Liver (tissue), 9 donors: ENCODE results near the gene CNTNAP1. TPM values are rescaled to one million over a fixed set of nuclear protein-coding genes. Genes with fewer than 3 reads are reported as not detected.

ENCODE experiments used
- DNase-seq: peaks from one replicate; pipeline ENCODE4 v3.0.0-alpha.2; 2017; ENCODE audit warnings: low spot score
- H3K27ac ChIP-seq, 2 donors: one replicate each; pipeline ENCODE4 v1.7.0; 2013; ENCODE audit warnings: inconsistent platforms in 2 of 2, low read length in 2 of 2, control low read depth in 1 of 2, low read depth in 1 of 2, mild to moderate bottlenecking in 1 of 2
- H3K27me3 ChIP-seq, 4 donors: one replicate each; pipeline versions ENCODE4 v1.6.1 to v1.7.0; 2013; ENCODE audit warnings: low read length in 3 of 4, inconsistent platforms in 1 of 4, mild to moderate bottlenecking in 1 of 4, moderate library complexity in 1 of 4; ENCODE audit not compliant: control insufficient read depth in 4 of 4, insufficient read depth in 4 of 4
- H3K36me3 ChIP-seq, 4 donors: one replicate each; pipeline versions ENCODE4 v1.6.1 to v1.7.0; 2013; ENCODE audit warnings: low read length in 3 of 4, mild to moderate bottlenecking in 3 of 4, low read depth in 1 of 4, moderate library complexity in 1 of 4; ENCODE audit not compliant: control insufficient read depth in 4 of 4, insufficient read depth in 3 of 4
- H3K4me1 ChIP-seq, 4 donors: one replicate each; pipeline versions ENCODE4 v1.6.1 to v1.7.0; 2013; ENCODE audit warnings: low read length in 3 of 4, mild to moderate bottlenecking in 3 of 4, moderate library complexity in 1 of 4; ENCODE audit not compliant: control insufficient read depth in 4 of 4, insufficient read depth in 4 of 4
- H3K4me3 ChIP-seq, 3 donors: one replicate each; pipeline versions ENCODE4 v1.6.1 to v1.7.0; 2013; ENCODE audit warnings: low read length in 3 of 3, control low read depth in 1 of 3, low read depth in 1 of 3, mild to moderate bottlenecking in 1 of 3
- H3K9ac ChIP-seq, 2 donors: one replicate each; pipeline ENCODE4 v1.7.0; 2013; ENCODE audit warnings: low read length in 2 of 2, mild to moderate bottlenecking in 2 of 2, moderate library complexity in 2 of 2, control low read depth in 1 of 2, low read depth in 1 of 2
- H3K9me3 ChIP-seq, 4 donors: one replicate each; pipeline versions ENCODE4 v1.6.1 to v1.7.0; 2013; ENCODE audit warnings: low read length in 3 of 4; ENCODE audit not compliant: control insufficient read depth in 4 of 4
- EGR1 ChIP-seq, 2 donors: IDR thresholded peaks; 2 replicates each; pipeline ENCODE4 v1.6.1; 2016 to 2018; ENCODE audit warnings: antibody characterized with exemption in 2 of 2, low read depth in 2 of 2
- FOXA2 ChIP-seq: IDR thresholded peaks from 2 replicates; pipeline ENCODE4 v1.6.1; 2016; ENCODE audit warnings: antibody characterized with exemption
- HNF4A ChIP-seq, 2 donors: conservative IDR thresholded peaks; 2 replicates each; pipeline ENCODE4 v1.6.1; 2016; ENCODE audit warnings: antibody characterized with exemption in 2 of 2, mild to moderate bottlenecking in 2 of 2
- JUND ChIP-seq, 2 donors: IDR thresholded peaks; 2 replicates each; pipeline ENCODE4 v1.6.1; 2016; ENCODE audit warnings: antibody characterized with exemption in 2 of 2
- NR2F2 ChIP-seq: IDR thresholded peaks from 2 replicates; pipeline ENCODE4 v1.6.1; 2016; ENCODE audit warnings: antibody characterized with exemption
- RAD21 ChIP-seq, 2 donors: IDR thresholded peaks; 2 replicates each; pipeline ENCODE4 v1.6.1; 2016; ENCODE audit warnings: antibody characterized with exemption in 2 of 2, mild to moderate bottlenecking in 2 of 2
- RXRA ChIP-seq, 2 donors: IDR thresholded peaks; 2 replicates each; pipeline ENCODE4 v1.6.1; 2017 to 2018; ENCODE audit warnings: antibody characterized with exemption in 2 of 2, mild to moderate bottlenecking in 1 of 2
- TAF1 ChIP-seq: conservative IDR thresholded peaks from 2 replicates; pipeline ENCODE4 v1.6.1; 2016; ENCODE audit warnings: antibody characterized with exemption, mild to moderate bottlenecking
- YY1 ChIP-seq: IDR thresholded peaks from 2 replicates; pipeline ENCODE4 v1.6.1; 2016; ENCODE audit warnings: antibody characterized with exemption, mild to moderate bottlenecking
- WGBS: extraction: QIAGEN DNeasy Blood & Tissue Kit; methylation state at CpG from one replicate; pipeline ENCODE4 v1.1.7; 2013; 5-methylcytosine and 5-hydroxymethylcytosine counted together
- polyA plus RNA-seq, 2 donors: library from polyadenylated mRNA; stranded (reverse) in 1 of 2; unstranded in 1 of 2; fragments of 200-250 nt in 1 of 2; fragments of >200 nt in 1 of 2; fragmentation: Nextera tagmentation in 1 of 2; extraction: Ambion mirVana in 1 of 2; gene quantifications; one replicate each; pipeline versions ENCODE4 v1.2.1 to v1.2.3, GENCODE V29; 2013 to 2015
- total RNA-seq, 2 donors: library from RNA; depleted of rRNA; stranded (reverse); fragments of >200 nt; gene quantifications; one replicate each; pipeline ENCODE4 v1.2.3, GENCODE V29; 2014
- TF ChIP-seq, protein P1 (sequence below): IDR thresholded peaks from 2 replicates; pipeline ENCODE4 v1.6.1; 2016; ENCODE audit warnings: antibody characterized with exemption
- TF ChIP-seq, protein P2 (sequence below): fragments of 150-350 bp; IDR thresholded peaks from 2 replicates; pipeline ENCODE4 v1.5.1; 2017; ENCODE audit warnings: improper control_type of control experiment, low read depth, low read length; ENCODE audit not compliant: missing input control
- TF ChIP-seq, protein P3 (sequence below): IDR thresholded peaks from 2 replicates; pipeline ENCODE4 v1.6.1; 2016; ENCODE audit warnings: antibody characterized with exemption, mild to moderate bottlenecking
- donor health status: healthy.
- donor health status: healthy.
- donor health status: healthy.
- donor health status: healthy.
- donor health status: healthy.

The CNTNAP1 gene
- total and polyA plus RNA-seq, 4 donors: 0.08 to 0.75 (median 0.60) TPM

DNA sequence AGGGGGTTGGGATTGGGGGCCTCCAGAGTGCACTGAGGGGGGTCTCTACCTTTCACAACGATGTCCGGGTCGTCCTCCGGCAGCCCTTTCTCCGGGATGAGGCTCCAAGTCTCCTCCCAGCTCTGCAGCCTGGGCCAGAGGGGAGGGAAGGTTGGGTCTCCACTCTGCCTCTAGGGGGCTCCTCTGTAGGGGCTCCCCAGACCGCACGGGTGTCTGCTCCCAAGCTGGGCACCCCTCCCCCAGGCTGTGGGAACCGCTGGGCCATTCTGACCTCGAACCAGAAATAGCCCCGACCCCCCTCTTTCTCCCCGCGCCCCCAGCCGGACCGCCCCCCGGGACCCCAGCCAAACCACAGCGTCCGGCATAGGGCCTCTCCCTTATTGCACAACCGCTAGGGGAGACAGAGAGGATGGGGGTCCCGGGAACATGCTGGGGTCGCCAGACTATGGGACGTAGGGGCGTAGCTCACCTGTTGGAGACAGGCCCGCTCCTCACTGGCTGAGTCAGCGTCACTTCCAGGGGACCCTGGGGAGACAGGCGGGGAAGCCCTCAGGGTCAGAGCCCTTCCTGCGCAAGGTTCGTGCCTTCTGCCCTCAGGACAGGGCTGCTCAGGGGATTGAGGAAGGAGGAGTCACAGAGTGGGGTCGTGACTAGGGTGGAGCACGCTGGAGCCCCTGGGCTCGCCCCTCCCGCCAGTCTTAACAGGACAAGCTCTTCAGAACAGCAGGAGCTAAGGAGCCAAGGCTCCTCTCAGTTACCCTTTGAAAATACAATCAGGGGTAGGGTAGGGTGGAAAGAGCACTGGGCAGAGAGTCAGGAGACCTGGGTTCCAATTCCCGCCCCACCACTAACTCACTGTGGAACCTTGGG is 8.2 kb upstream of the CNTNAP1 start:
- peaks cover 13 to 55% (median 23%) of the 10 kb centered on the region in 4 donors for H3K4me1 ChIP-seq
- peak overlapping the region in 1 of 3 donors; percentile 71 for H3K4me3 ChIP-seq
- 29% methylated on average over 32 of the region's 32 CpGs for WGBS

DNA sequence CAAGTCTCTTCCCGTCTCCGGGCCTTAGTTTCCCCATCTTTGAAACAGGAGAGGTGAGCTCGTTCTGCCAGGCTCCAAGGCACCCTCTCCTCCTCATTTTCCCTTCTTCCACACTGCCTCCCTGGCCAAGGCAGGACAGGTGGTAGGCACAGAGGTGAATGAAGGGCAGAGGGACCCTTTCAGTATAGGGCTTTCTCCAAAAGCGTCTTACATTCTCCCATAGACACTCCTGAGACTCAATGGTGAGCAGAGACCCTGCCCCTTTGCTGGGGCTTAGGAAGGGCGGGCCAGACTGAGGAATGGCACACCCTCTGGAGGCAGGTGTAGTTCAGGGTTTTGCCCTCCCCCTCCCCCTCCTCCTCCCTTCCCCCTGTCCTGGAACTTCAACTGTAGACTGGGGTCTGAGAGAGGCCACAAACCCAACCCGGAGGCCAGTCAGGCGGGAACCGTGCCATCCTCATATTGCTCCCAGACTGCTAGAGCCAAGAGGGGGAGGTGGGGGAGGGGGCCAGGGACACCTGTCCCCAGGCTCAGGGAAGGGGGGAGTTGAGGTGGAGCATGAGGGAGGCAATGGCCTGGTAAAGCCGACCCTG is 7.5 kb upstream of the CNTNAP1 start:
- Histone ChIP-seq H3K4me1 (peaks cover 16 to 55% (median 29%) of the 10 kb centered on the region in 4 donors), H3K27me3 (no peaks in the 10 kb centered on the region), H3K36me3 (peaks cover 4 to 20% (median 9%) of the 10 kb centered on the region in 4 donors), H3K4me3 (peak overlapping the region; percentile 68 to 87 (median 71)), H3K27ac (peak overlapping the region; percentile 67 to 76), H3K9ac (peak overlapping the region in 1 of 2 donors; percentile 45), H3K9me3 (no peaks in the 10 kb centered on the region)
- DNase-seq: no peak
- TF ChIP-seq HNF4A (conservative IDR thresholded peaks at IDR 0.05): no peak
- TF ChIP-seq JUND (IDR thresholded peaks at IDR 0.05): no peak
- TF ChIP-seq, protein P1, sequence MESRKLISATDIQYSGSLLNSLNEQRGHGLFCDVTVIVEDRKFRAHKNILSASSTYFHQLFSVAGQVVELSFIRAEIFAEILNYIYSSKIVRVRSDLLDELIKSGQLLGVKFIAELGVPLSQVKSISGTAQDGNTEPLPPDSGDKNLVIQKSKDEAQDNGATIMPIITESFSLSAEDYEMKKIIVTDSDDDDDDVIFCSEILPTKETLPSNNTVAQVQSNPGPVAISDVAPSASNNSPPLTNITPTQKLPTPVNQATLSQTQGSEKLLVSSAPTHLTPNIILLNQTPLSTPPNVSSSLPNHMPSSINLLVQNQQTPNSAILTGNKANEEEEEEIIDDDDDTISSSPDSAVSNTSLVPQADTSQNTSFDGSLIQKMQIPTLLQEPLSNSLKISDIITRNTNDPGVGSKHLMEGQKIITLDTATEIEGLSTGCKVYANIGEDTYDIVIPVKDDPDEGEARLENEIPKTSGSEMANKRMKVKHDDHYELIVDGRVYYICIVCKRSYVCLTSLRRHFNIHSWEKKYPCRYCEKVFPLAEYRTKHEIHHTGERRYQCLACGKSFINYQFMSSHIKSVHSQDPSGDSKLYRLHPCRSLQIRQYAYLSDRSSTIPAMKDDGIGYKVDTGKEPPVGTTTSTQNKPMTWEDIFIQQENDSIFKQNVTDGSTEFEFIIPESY: no peak
- TF ChIP-seq RXRA (IDR thresholded peaks at IDR 0.05): no peak
- no peak for TF ChIP-seq FOXA2
- TF ChIP-seq YY1: no peak
- TF ChIP-seq, protein P2, sequence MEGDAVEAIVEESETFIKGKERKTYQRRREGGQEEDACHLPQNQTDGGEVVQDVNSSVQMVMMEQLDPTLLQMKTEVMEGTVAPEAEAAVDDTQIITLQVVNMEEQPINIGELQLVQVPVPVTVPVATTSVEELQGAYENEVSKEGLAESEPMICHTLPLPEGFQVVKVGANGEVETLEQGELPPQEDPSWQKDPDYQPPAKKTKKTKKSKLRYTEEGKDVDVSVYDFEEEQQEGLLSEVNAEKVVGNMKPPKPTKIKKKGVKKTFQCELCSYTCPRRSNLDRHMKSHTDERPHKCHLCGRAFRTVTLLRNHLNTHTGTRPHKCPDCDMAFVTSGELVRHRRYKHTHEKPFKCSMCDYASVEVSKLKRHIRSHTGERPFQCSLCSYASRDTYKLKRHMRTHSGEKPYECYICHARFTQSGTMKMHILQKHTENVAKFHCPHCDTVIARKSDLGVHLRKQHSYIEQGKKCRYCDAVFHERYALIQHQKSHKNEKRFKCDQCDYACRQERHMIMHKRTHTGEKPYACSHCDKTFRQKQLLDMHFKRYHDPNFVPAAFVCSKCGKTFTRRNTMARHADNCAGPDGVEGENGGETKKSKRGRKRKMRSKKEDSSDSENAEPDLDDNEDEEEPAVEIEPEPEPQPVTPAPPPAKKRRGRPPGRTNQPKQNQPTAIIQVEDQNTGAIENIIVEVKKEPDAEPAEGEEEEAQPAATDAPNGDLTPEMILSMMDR: no peak
- no peak for TF ChIP-seq EGR1 (IDR thresholded peaks at IDR 0.05; ENCODE audit: low read depth in 2 of 2)
- TF ChIP-seq, protein P3, sequence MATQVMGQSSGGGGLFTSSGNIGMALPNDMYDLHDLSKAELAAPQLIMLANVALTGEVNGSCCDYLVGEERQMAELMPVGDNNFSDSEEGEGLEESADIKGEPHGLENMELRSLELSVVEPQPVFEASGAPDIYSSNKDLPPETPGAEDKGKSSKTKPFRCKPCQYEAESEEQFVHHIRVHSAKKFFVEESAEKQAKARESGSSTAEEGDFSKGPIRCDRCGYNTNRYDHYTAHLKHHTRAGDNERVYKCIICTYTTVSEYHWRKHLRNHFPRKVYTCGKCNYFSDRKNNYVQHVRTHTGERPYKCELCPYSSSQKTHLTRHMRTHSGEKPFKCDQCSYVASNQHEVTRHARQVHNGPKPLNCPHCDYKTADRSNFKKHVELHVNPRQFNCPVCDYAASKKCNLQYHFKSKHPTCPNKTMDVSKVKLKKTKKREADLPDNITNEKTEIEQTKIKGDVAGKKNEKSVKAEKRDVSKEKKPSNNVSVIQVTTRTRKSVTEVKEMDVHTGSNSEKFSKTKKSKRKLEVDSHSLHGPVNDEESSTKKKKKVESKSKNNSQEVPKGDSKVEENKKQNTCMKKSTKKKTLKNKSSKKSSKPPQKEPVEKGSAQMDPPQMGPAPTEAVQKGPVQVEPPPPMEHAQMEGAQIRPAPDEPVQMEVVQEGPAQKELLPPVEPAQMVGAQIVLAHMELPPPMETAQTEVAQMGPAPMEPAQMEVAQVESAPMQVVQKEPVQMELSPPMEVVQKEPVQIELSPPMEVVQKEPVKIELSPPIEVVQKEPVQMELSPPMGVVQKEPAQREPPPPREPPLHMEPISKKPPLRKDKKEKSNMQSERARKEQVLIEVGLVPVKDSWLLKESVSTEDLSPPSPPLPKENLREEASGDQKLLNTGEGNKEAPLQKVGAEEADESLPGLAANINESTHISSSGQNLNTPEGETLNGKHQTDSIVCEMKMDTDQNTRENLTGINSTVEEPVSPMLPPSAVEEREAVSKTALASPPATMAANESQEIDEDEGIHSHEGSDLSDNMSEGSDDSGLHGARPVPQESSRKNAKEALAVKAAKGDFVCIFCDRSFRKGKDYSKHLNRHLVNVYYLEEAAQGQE: no peak
- 28% methylated on average over 9 of the region's 9 CpGs for WGBS

More for the DNA sequence above, 8.2 kb upstream of the CNTNAP1 start:
- DNase-seq: peak; percentile 55
- Histone ChIP-seq H3K27me3 (no peaks in the 10 kb centered on the region), H3K9me3 (no peaks in the 10 kb centered on the region), H3K27ac (peak overlapping the region; percentile 4 to 22), H3K9ac (no peak overlapping the region), H3K36me3 (peaks cover 6 to 24% (median 12%) of the 10 kb centered on the region in 4 donors)
- peak in 1 of 2 donors; percentile 1 for TF ChIP-seq RXRA (IDR thresholded peaks at IDR 0.05)
- peak in 1 of 2 donors; percentile 12 for TF ChIP-seq RAD21 (IDR thresholded peaks at IDR 0.05)
- peak; percentile 66 for TF ChIP-seq NR2F2
- TF ChIP-seq, protein P3: no peak
- TF ChIP-seq EGR1 (IDR thresholded peaks at IDR 0.05; ENCODE audit: low read depth in 2 of 2): no peak
- no peak for TF ChIP-seq TAF1
- TF ChIP-seq, protein P2: peak; percentile 23
